ENCODE data around the gene CGB5. TPM values are rescaled to one million over a fixed set of nuclear protein-coding genes. Genes with fewer than 3 reads are reported as not detected.

Gene CGB5
- total and polyA plus RNA-seq, 2 donors (not counting 3 experiments of a cell fraction or from before 2014, with no cell fraction given) = not detected

- Histone ChIP-seq H3K4me3 (replicated peaks in 1 of 3; ENCODE audit: insufficient read depth in 1 of 3, low read depth in 1 of 3, low read length in 3 of 3) (no peak overlapping the region), H3K9me1 (replicated peaks; ENCODE audit: control insufficient read depth, extremely low read depth, insufficient read depth, low read length) (no peaks in the 10 kb centered on the region), H3K79me2 (ENCODE audit: control insufficient read depth, insufficient read depth, low read length) (no peaks in the 10 kb centered on the region), H3K9ac (replicated peaks; ENCODE audit: extremely low read depth, insufficient read depth, low read length) (no peak overlapping the region), H4K20me1 (replicated peaks; ENCODE audit: control insufficient read depth, extremely low read depth, insufficient read depth, low read length) (no peaks in the 10 kb centered on the region), H3K4me1 (ENCODE audit: control insufficient read depth, extremely low read depth, insufficient read depth, low read length) (peaks cover 10% of the 10 kb centered on the region), H3K27ac (ENCODE audit: insufficient read depth, low read depth, low read length) (no peak overlapping the region), H3K36me3 (ENCODE audit: control insufficient read depth in 2 of 2, extremely low read depth in 1 of 2, insufficient read depth in 2 of 2, low read length in 2 of 2) (peaks cover 0 to 25% of the 10 kb centered on the region in 2 experiments), H3K9me3 (replicated peaks; ENCODE audit: control insufficient read depth, insufficient read depth, low read length) (no peaks in the 10 kb centered on the region), H3K27me3 (ENCODE audit: control insufficient read depth in 2 of 2, insufficient read depth in 2 of 2, low read length in 2 of 2) (peaks cover 0 to 5% of the 10 kb centered on the region in 2 experiments), H2AFZ (ENCODE audit: low read depth, low read length) (no peak overlapping the region), H3K4me2 (ENCODE audit: insufficient read depth, low read length) (no peak overlapping the region)
- FAIRE-seq = no peak
- POLR2A ChIA-PET = no interaction called here
- intact Hi-C loops (cut with micrococcal nuclease) = no loop called here
- BruUV-seq (replicated peaks) = no TSS peak
- DNase-seq (ENCODE audit: low read depth, low spot score) = no peak
- TF ChIP-seq MYC (IDR thresholded peaks at IDR 0.05; ENCODE audit: low read depth, low read length) (no peak), EZH2 (IDR thresholded peaks at IDR 0.05; ENCODE audit: borderline replicate concordance, low read depth, low read length, severe bottlenecking) (no peak), FOS (IDR thresholded peaks at IDR 0.05; ENCODE audit: borderline replicate concordance, insufficient read depth, low read length) (no peak), CTCF (IDR thresholded peaks at IDR 0.05; ENCODE audit: extremely low read depth in 1 of 2, insufficient read depth in 1 of 2, low read depth in 1 of 2, low read length in 2 of 2) (no peak), GATA2 (IDR thresholded peaks at IDR 0.05; ENCODE audit: insufficient read depth, insufficient read length, low read depth, low read length) (no peak), MAX (IDR thresholded peaks at IDR 0.05; ENCODE audit: insufficient read depth, insufficient read length) (no peak), POLR2AphosphoS5 (IDR thresholded peaks at IDR 0.05; ENCODE audit: insufficient read depth, low read depth, low read length) (no peak), JUN (IDR thresholded peaks at IDR 0.05; ENCODE audit: borderline replicate concordance, insufficient read depth, insufficient read length, low read depth) (no peak), POLR2A (IDR thresholded peaks at IDR 0.05; ENCODE audit: low read depth, low read length) (no peak)
- dilution Hi-C loops (cut with MboI; ENCODE audit: extremely low pct_ligation_motif_present, low sequenced_read_pairs) = no loop called here
- CTCF ChIA-PET = interaction anchor here (0.8 to 5.4 kb wide), 2 partner anchors 16 to 183 kb away, joined by 5 to 37 read pairs; no protein-coding TSS in a partner anchor
Observed at GRCh38 chr19:49016067-49016839, 27.4 kb upstream of the CGB5 start.
